Measurements from ENCODE around the gene REXO1. TPM values are rescaled to one million over a fixed set of nuclear protein-coding genes. Genes with fewer than 3 reads are reported as not detected.
A peak's percentile ranks its signal among the peaks of the same experiment; 100 is the strongest.

The REXO1 gene
- total RNA-seq, 1 experiment from 2014 or later: 9.0 TPM

DNA sequence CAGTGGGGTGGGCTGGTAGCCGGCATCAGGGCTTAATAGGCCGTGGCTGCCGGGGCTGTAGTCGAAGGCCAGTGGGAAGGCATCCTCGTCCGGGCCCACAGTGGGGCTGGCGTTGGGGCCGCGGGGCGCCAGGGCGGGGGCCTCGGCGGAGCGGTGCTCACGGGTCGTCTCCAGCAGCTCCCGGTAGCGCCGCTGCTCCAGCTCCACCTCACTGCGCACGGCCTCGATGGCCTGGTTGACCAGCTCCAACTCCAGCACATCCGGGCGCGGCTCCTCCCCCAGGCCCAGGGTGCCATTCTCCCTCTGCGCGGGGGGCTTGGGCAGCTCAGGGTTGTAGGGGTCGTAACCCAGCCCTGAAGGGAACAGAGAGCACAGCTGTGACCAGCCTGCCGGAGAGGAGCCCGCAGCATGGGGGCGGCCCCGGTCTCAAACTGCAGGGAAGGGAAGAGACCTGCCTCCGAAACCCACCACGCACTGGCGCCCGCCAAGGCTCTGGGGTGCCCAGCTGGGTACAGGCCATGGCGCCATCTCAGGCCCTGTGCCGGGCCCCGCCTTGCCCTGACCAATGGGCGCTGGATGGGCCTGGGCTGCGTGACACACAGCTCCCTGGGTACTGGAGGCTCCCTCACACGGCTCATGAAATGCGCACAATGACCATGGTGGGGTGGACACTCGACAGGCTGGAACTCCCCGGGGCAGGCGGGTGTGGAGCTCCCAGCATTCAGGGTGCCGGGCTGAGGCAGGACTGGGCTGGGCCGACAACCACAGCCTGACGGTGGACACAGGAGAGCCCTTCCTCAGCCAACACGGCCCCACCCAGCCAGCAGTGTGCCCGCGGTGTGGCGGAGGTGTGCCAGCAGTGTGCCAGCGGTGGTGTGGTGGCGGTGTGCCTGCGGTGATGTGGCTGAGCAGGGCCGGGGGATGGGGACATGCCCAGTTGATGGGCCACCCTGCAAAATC lies 19.7 kb downstream of the REXO1 start:
- no peak for DNase-seq (ENCODE audit: low read depth)

DNA sequence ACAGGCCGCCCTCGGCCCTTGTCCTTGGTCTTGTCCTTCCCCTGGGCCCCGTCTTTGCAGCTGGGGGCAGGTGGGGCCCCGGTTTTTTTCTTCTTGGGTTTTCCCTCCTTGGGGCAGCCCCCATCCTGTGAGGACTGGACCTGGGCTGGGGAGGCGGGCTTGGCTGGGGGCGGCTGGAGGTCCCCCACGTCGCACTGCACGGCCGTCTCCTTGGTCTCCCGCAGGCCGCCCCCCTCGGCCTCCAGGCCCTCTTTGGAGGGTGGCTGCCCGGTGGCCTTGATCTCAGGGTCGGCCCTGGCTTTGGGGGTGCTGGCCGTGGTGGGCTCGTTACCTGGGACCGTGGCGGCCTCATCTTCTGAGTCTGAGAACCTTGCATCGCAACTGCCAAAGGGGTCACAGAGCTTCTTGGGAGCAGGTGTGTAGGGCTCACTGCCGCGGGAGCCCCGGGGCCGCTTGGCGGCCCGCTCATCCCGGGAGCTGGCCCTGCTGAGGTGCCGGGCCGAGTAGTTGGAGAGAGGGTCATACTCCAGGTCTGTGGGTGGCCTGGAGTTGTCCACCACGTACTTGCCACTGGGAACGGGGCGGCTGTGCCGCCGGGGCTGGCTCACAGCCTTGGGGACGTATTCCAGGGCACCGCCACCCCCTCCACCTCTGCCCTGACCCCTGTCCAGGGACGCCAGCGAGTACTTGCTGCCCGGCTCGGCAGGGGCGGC lies 20.6 kb downstream of the REXO1 start:
- no peak for DNase-seq (ENCODE audit: low read depth)

DNA sequence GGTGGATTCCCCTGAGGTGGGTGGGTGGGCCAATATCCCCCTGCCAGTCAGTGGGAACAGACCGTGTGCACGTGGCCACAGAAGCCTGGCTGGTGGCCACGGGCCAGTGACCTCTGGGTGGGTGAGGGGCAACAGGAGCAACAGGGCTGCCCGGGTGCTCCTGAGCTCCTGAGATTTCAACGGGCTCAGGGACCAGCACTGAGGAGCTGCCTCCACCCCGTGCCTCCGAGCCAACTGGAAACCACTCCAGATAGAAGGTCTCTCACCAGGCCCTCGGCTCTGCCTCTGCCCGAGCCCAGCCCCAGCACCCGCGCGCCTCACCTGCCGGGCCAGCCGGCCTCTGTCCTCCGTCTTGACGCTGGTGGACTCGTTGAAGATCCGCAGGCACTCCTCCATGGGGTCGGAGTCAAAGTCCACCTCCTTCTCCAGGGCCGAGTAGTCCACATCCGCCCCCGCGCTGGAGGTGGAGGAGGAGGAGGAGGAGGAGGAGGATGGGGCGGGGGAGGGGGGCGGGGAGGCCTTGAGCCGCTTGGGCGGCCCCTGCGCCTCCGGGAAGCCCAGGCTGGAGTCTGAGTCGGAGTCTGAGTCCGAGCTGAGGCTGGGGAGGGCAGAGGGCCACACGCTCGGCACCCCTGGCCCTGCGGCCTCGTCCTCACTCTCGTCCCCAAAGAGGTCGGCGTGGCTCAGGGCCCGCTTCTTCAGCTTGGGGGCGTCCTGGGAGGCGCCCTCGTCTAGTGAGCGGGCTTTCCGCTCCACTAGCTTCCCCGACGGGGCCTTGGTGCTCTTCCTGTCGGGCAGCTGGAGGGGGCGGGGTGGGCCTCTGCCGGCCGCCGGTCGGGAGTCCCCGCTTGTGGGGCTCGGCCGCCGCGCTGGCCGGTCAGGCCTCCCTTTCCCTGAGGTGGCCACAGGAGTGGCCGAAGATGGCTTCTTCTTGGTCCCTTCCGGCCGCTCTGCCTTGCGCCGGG lies 21.4 kb downstream of the REXO1 start:
- DNase-seq (ENCODE audit: low read depth): no peak

DNA sequence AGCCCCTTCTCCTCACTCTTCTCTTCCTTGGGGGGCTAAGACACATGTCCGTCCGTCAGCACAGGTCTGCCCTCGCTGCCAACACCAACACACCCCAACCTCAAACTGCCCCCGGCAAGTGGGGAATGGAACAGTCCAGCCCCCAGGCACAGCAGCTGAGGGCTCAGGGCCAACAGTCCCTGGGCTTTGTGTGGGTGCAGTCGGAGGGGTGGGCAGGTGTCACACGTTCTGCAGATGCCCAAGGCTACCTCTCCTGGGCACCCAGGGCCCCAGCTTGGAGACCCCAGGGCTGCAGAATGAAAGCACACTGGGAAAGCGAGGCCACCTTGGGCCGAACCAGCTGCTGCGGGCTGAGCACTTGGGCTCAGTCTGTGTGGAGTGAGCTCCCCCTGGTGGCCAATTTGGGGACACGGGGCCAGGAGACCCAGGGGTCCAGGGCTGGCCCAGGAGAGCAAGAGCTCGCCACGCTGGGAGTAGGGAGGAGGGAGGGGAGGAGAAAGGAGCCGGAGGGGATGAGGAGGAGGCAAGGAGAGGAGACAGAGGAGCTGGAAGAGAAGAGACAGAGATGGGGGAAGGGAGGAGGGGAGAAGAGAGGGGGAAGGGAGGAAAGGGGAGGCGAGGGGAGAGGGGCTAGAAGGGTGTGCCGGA lies 22.2 kb downstream of the REXO1 start:
- DNase-seq (ENCODE audit: low read depth): peak; percentile 58

DNA sequence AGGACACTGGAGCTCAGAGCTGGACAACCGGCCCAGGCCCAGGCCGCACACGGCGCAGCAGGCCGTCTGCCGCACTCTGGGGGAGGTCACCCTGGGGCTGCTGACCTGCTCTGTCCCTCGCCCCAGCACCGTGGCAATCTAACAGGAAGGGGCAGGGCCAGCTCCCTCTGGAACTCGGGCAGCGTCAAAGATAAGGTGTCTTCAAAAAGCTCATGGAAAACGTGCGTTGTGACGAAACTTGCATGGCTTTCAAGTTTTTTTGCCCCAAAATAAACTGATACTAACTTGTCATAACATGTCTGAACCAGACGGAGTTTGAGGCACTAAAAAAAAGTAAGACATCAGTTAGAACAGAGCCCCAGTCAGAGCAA lies 24.0 kb downstream of the REXO1 start:
- no peak for DNase-seq (ENCODE audit: low read depth)

DNA sequence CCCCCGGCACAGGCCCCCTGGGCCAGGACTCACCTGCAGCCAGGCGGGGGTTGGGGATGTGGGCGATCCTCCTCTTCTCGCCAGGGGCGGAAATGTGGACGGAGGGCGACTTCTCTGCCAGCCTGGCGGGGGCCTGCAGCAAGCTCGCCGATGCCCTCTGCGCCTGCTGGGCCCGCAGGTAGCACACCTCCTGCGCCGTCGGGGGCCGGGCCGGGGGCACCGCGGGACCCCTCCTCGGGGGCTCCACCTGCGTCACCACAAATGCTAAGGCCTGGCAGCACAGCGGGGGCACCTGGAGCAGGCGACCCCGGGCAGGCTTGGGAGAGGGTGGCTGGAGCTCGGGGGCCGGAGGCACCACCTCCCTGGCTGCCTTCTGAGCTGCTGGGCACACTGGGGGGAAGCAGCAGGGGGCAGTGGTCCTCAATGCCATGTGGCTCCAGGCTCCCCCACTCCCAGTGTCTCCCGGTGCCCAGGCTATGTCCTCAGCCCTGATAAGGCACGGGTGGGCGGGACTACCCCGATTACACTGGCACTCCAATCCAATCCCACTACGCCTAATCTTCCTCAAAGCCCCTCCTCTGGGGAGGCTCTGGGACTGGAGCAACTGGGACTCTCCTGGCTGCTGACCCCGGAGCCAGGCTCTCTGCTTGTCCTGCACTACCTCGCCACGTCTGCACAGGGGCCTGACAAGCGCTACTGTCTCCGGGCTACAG lies 24.6 kb downstream of the REXO1 start:
- no peak for DNase-seq (ENCODE audit: low read depth)

DNA sequence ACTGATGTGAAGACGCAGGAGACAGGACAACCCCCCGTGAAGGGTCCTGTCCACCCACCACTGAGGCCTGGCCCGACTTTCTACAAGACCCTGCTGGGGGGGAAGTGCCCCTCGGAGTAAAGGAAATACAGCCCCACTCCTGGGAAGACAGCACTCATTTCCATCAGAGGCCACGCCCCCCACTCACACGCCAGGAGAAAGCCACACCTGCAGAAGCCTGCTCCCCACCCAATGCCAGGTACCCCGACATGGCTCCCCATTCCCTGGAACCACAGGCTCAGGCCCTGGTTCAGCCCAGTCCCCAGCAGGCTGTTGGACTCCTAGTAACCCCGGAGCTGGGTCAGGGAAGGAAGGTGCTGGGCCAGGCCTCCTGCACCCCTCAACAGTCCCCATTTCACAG lies 25.3 kb downstream of the REXO1 start:
- DNase-seq (ENCODE audit: low read depth): no peak

DNA sequence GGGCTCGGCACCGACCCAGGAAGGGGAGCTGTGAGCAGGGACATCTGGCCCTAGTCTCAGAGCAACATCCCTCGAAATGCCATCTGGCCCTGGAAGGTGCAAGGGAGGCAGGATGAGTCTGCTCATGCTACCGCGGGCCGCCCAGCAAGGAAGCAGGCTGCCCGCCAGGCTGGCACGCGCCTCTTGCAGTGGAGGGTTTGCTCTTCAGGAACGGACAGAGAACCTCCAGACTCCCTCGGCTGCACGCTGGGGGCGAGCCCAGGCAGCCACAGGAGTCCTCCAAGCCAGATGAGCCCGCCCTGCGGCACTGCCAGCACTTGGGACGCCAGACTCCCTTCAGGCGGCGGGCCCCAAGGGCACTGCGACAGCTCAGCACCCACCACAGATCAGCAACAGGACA lies 26.1 kb downstream of the REXO1 start:
- DNase-seq (ENCODE audit: low read depth): no peak

DNA sequence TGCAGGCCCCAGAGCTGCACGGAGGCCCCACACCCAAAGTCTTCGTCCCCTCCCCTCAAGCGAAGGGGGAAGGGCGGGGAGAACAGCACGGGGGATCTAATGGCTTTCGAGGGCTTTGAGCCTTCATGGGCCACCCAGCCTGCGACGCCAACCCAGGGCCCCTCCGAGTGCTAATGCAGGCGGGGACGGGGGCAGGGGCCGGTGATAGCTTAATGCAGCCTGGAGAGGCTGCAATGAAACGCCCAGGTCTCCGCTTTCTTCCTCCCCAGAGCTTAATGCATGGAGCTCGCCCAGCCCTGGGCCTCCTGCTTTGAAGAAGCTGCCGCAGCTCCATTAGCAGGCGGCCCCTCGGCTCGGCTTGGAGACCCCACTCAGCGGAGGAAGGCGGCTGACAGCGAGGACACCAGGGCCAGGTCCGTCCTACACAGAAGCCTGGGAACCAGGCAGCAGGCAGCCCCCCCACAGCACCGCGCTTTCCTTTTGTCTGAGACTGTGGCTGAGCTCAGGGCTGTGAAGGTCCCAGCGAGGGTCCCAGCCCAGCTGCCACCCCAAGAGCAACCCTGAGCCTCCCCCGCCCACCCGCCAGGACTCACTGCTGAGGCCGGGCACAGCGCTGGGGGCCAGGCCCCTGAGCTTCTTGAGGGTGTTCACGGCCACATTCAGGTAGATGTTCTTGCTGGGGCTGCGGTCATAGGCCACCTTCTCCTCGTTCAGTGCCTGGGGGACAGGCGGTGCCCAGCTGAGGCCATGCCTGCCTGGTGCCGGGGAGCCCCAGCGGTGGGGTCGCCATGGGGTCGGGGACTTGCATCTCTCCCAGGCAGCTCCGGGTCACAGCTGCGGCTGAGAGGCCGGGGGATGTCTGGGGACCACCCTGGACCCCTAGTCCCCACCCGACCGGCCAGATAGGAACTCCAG lies 28.7 kb downstream of the REXO1 start:
- DNase-seq (ENCODE audit: low read depth): no peak

DNA sequence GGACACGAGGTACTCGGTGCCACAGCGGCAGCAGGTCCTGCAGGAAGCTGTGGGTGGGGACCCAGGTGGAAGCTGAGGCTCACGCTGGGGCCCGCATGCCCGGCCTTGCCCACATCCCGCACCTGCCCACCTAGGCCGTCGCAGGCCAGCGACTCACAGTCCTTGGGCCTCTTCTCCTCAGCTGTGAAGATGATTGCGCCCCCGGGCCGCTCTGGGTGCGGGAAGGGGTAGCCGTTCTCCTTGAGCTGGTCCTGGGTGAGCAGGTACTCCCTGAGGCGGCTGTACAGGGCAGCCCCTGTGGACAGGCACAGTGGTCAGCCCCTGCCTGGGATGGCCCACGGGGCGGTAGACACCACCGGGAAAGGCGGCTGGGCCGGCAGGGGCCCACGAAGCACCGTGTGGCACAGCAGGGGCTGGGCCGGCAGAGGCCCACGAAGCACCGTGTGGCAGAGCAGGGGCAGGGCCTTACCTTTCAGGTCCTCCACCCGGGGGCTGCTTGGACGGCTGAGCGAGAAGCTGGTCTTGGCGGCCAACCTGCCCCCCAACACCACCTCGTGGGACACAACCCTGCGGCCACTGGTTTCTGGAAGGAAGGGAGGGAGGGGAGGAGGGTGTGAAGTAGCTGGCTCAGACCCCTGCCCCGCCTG lies 29.6 kb downstream of the REXO1 start:
- no peak for DNase-seq (ENCODE audit: low read depth)

DNA sequence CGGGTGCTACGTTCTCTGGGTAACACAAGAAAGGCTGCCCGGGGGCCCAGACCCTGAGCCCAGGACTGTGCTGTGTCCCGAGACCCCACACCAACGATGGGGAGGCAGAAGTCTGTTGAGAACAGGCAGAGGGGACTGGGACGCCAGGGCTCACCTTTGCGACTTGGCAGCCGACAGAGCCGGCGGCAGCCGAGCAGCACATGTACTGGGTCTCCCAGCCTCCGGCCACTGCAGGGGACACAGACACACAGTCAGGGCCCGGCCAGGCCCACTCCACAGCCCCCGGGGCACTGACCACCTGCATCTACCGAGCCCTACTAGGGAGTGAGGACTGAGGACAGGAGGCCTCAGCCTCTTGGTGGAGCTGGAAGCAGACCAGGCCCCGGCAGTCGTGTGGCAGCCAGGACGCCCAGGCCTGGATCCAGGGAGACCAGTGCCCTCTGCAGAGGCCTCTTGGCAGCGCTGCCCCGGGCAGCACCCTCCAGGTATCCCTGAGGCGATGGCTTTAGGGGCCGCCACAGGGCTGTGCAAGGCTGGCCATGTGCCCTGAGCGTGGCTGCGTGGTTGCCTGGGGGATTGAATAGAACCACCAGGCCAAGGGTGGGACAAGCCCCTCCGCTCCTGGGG lies 30.6 kb downstream of the REXO1 start:
- DNase-seq (ENCODE audit: low read depth): no peak

DNA sequence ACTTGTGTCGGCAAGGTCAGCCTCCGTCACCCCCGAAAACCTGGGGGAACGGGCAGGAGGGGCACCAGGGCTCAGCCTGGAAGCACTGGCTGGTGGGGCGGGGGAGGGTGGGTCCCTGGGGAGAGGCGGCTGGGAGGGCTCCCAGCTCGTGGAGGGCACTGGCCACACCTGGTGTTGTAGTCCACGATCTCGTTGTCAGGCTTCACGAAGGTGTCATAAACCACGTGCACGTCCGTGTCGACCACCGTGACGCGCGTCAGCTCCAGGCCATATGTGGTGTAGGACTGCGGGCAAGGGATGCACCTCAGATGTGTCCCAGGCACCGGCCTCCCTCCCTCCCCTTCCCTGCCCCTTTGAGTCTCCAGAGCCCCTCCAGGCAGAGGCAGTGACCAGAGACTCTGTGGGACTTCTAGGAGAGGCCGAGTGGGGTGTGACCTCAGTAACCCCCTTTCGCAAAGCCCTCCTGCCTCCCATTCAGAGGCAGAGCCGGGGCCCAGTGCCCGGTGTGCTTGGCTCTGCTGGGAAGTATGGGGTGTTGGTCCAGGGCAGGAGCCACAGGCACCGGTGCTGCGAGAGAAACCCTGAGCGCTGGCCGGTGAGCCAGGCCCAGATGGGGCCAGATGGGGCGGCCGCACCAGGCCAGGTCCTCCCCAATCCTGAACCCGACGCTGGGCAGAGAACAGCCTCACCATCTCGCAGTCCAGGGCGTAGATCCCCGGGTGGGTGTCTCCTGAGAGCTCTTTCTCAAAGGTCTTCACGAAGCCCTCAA lies 31.6 kb downstream of the REXO1 start:
- DNase-seq (ENCODE audit: low read depth): no peak

DNA sequence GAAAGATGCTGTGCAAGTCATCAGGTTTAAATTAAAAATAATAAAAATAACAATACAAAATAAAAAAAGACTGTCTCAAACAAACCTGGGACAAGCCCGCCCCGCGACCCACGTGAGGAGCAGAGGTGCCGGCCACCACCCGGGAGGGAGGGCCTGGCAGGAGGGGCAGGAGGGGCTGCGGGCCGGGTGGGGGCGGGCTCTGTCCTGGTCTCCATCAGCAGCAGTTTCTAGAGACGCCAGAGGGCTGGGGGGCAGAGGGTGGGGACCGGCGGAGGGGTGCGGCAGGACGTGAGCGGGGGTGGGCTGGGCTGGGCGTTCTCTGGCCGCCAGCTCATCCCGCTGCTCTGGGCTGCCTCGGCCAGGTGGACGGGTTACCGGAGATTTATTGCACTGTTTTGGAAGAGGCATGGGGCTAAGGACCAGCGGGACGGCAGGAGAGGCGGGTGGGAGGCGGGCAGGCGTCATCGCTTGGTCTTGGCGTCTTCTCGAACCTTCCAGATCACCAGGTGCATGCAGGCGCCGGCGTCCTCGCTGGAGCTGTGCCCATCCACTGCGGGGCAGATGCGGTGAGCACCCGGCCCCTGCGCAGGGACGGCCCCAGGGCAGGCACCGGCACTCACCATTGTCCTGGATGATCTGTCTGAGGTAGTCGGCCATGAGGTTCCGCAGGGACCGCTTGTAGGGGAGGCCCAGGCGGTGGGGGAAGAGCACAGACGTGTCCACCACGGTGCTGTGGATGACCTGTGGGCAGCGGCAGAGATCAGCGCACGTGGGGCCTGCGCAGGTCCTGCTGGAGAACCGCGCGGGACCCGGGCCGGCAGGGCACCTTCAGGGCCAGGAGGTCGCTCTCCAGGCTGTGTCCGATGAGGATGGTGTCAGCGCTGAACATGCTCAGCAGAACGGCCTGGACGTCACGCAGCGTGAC lies 32.4 kb downstream of the REXO1 start:
- DNase-seq (ENCODE audit: low read depth): no peak

DNA sequence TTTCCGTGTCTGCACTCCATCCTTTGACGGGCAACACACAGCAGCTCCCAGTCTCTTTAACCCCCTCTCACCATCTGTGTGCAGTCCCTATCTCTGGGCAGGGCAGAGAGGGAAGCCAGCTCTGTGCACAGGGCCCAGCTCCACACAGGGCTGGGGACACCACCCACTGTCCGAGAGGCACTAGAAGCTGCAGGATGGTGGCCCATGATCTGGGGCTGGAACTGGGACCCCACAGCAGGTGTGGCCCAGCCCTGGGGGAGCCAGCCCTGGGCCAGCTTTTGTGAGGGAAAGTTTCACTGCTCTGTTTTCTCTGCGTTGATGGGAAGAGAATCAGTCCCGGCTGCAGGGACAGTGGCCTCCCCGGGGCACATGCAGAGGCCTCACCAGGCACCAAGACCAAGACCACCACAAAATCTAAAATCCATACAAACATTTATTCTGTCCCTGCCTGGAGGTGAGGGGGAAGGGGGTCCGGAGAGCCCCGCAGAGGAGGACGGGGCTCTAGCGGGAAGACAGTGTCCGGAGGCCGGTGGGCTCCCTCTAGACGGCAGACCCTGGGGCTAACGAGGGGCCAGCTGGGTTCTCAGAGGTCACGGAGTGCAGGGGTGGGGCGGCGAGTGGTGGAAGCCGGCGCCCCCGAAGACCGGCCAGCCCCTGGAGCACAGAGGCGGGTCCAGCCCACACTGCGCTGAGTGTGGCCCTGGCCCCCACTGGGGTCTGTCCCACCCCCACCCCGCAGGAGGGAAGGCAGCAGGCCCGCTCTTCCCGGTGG lies 33.3 kb downstream of the REXO1 start:
- no peak for DNase-seq (ENCODE audit: low read depth)

DNA sequence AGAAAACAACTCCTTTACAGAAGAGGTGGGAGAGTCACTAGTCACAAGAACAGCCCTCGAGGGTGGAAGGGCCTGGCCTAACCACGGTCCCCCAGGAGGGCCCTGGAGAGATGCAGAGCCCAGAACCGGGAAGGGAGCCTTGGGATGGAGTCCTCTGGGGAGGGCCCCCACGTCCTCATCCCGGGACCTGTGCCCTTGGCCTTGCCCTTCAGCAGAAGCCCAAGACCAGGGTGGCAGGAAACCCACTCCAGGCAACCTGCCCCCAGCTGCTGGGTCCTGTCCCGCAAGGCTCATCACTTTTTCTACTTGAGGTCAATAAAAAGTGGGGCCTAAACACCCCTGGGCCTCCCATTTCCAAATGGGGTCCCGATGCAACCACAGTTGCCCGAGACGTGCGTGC lies 33.9 kb downstream of the REXO1 start:
- DNase-seq (ENCODE audit: low read depth): no peak

Data from LHCN-M2 (cell line).